WTC11 (cell line): ENCODE results near the gene HDAC9.

Source experiments
- CREB1 ChIP-seq: sonication (generic); formaldehyde crosslinking; IDR thresholded peaks from 2 replicates; pipeline ENCODE4 v1.8.0; 2023; ENCODE audit warnings: mild to moderate bottlenecking, missing genetic modification reagents
- IRF2 ChIP-seq: sonication (generic); formaldehyde crosslinking; IDR thresholded peaks from 2 replicates; pipeline ENCODE4 v1.8.0; 2022; ENCODE audit warnings: low read depth, missing genetic modification reagents, borderline replicate concordance
- JUN ChIP-seq: sonication (generic); formaldehyde crosslinking; IDR thresholded peaks from 2 replicates; pipeline ENCODE4 v1.8.0; 2023; ENCODE audit warnings: mild to moderate bottlenecking, missing genetic modification reagents
- NR2C2 ChIP-seq: sonication (generic); formaldehyde crosslinking; IDR thresholded peaks from 2 replicates; pipeline ENCODE4 v1.8.0; 2022; ENCODE audit warnings: mild to moderate bottlenecking, missing genetic modification reagents
- ZNF138 ChIP-seq: sonication (generic); formaldehyde crosslinking; conservative IDR thresholded peaks from 2 replicates; pipeline ENCODE4 v1.8.1; 2022; ENCODE audit warnings: mild to moderate bottlenecking, moderate library complexity, missing genetic modification reagents
- ZNF232 ChIP-seq: sonication (generic); formaldehyde crosslinking; IDR thresholded peaks from 2 replicates; pipeline ENCODE4 v1.8.0; 2022; ENCODE audit warnings: mild to moderate bottlenecking, missing genetic modification reagents
- ZNF263 ChIP-seq: sonication (generic); formaldehyde crosslinking; IDR thresholded peaks from 2 replicates; pipeline ENCODE4 v1.8.1; 2022; ENCODE audit warnings: low read depth, mild to moderate bottlenecking, moderate library complexity, missing genetic modification reagents
- TF ChIP-seq, protein P1 (sequence below): fragments of 200-600 bp; IDR thresholded peaks from 2 replicates; pipeline ENCODE4 v1.8.0; 2022; ENCODE audit warnings: antibody characterized with exemption
- TF ChIP-seq, protein P2 (sequence below): sonication (generic); formaldehyde crosslinking; IDR thresholded peaks from 2 replicates; pipeline ENCODE4 v1.8.0; 2022; ENCODE audit warnings: mild to moderate bottlenecking, missing genetic modification reagents

DNA sequence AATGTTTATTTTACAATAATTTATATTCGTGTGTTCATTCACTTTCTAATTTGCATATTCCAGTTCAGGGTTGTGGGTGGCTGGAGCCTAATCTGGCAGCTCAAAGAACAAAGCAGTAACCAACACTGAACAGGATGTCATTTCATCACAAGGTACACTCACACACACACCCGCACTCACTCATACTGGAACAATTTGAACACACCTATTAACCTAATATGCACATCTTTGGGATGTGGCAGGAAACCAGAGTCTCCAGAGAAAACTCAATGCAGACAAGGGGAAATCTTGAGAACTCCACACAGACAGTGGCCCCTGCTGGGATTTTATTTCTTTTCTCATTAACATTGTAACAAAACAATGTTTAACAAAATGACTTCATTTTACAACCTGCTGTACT lies 524.5 kb downstream of the HDAC9 start:
- TF ChIP-seq, protein P1, sequence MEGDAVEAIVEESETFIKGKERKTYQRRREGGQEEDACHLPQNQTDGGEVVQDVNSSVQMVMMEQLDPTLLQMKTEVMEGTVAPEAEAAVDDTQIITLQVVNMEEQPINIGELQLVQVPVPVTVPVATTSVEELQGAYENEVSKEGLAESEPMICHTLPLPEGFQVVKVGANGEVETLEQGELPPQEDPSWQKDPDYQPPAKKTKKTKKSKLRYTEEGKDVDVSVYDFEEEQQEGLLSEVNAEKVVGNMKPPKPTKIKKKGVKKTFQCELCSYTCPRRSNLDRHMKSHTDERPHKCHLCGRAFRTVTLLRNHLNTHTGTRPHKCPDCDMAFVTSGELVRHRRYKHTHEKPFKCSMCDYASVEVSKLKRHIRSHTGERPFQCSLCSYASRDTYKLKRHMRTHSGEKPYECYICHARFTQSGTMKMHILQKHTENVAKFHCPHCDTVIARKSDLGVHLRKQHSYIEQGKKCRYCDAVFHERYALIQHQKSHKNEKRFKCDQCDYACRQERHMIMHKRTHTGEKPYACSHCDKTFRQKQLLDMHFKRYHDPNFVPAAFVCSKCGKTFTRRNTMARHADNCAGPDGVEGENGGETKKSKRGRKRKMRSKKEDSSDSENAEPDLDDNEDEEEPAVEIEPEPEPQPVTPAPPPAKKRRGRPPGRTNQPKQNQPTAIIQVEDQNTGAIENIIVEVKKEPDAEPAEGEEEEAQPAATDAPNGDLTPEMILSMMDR = no peak
- TF ChIP-seq IRF2 (CRISPR knock-in tag) = no peak
- TF ChIP-seq, protein P2, sequence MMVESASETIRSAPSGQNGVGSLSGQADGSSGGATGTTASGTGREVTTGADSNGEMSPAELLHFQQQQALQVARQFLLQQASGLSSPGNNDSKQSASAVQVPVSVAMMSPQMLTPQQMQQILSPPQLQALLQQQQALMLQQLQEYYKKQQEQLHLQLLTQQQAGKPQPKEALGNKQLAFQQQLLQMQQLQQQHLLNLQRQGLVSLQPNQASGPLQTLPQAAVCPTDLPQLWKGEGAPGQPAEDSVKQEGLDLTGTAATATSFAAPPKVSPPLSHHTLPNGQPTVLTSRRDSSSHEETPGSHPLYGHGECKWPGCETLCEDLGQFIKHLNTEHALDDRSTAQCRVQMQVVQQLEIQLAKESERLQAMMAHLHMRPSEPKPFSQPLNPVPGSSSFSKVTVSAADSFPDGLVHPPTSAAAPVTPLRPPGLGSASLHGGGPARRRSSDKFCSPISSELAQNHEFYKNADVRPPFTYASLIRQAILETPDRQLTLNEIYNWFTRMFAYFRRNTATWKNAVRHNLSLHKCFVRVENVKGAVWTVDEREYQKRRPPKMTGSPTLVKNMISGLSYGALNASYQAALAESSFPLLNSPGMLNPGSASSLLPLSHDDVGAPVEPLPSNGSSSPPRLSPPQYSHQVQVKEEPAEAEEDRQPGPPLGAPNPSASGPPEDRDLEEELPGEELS = no peak
- no peak for TF ChIP-seq ZNF232 (CRISPR knock-in tag)
- TF ChIP-seq NR2C2 (CRISPR knock-in tag) = no peak
- TF ChIP-seq ZNF263 (CRISPR knock-in tag) = no peak
- TF ChIP-seq JUN (CRISPR knock-in tag) = no peak
- no peak for TF ChIP-seq ZNF138
- no peak for TF ChIP-seq CREB1
